ENCODE data around the gene TSHZ2.

Gene TSHZ2

GRCh38 chr20:53030061-53030460 lies 57.9 kb downstream of the TSHZ2 start:
- no peak for DNase-seq

GRCh38 chr20:53032046-53032445 lies 59.9 kb downstream of the TSHZ2 start:
- DNase-seq = no peak

- no peak for DNase-seq
Observed at GRCh38 chr20:53032478-53032932, 60.3 kb downstream of the TSHZ2 start.

- no peak for DNase-seq
Observed at GRCh38 chr20:53033176-53033575, 61.0 kb downstream of the TSHZ2 start.

- peak in 1 of 2 donors; percentile 11 for DNase-seq
Observed at GRCh38 chr20:53034899-53035298, 62.7 kb downstream of the TSHZ2 start.

- no peak for DNase-seq
Observed at GRCh38 chr20:53036992-53037391, 64.8 kb downstream of the TSHZ2 start.

- DNase-seq = no peak
Observed at GRCh38 chr20:53037621-53038020, 65.5 kb downstream of the TSHZ2 start.

- no peak for DNase-seq
Observed at GRCh38 chr20:53038299-53038698, 66.1 kb downstream of the TSHZ2 start.

GRCh38 chr20:53040693-53041589 lies 68.8 kb downstream of the TSHZ2 start:
- no peak for DNase-seq

GRCh38 chr20:53042521-53042920 lies 70.4 kb downstream of the TSHZ2 start:
- no peak for DNase-seq

- DNase-seq = no peak
Observed at GRCh38 chr20:53044296-53044695, 72.1 kb downstream of the TSHZ2 start.

GRCh38 chr20:53045941-53046340 lies 73.8 kb downstream of the TSHZ2 start:
- DNase-seq = no peak

GRCh38 chr20:53047203-53047602 lies 75.0 kb downstream of the TSHZ2 start:
- no peak for DNase-seq

- DNase-seq = no peak
Observed at GRCh38 chr20:53048387-53048786, 76.2 kb downstream of the TSHZ2 start.

- DNase-seq = peak; percentile 26 to 54
Observed at GRCh38 chr20:53050338-53050737, 78.2 kb downstream of the TSHZ2 start.

GRCh38 chr20:53052380-53052779 lies 80.2 kb downstream of the TSHZ2 start:
- no peak for DNase-seq

GRCh38 chr20:53053595-53053994 lies 81.4 kb downstream of the TSHZ2 start:
- DNase-seq = no peak

GRCh38 chr20:53055367-53056067 lies 83.4 kb downstream of the TSHZ2 start:
- no peak for DNase-seq

- no peak for DNase-seq
Observed at GRCh38 chr20:53057579-53057978, 85.4 kb downstream of the TSHZ2 start.

- DNase-seq = no peak
Observed at GRCh38 chr20:53059848-53060247, 87.7 kb downstream of the TSHZ2 start.

- no peak for DNase-seq
Observed at GRCh38 chr20:53061192-53062108, 89.3 kb downstream of the TSHZ2 start.

- DNase-seq = no peak
Observed at GRCh38 chr20:53064935-53065334, 92.8 kb downstream of the TSHZ2 start.

GRCh38 chr20:53068241-53068640 lies 96.1 kb downstream of the TSHZ2 start:
- no peak for DNase-seq

Measured in stimulated activated CD4-positive, alpha-beta T cell treated with anti-CD3 and anti-CD28 coated beads, Interleukin-2, amount 100 ng/mL, for 24 hours (primary cell).